NCI-H2196 treated with DMSO at 0.1 percent for 48 hours (cell line): ENCODE data around the gene ZBED5.
"Not testable (repeated sequence)": the region's sequence is repeated elsewhere in the genome, so short reads cannot be mapped to it uniquely, and the experiment has no call there.

Experiments used
- DNase-seq: peaks from one replicate; lab custom pipeline; 2025; ENCODE audit not compliant: unreplicated experiment; lab: John Stamatoyannopoulos, UW

Gene ZBED5

GRCh38 chr11:10857709-10858438, at the start of gene ZBED5:
Gene ZBED5 (minus strand): TSS chr11:10858053. CDS start chr11:10854945, 3,108 bp downstream.
- DNase-seq, result peak; percentile 94

- no peak for DNase-seq
Measured at GRCh38 chr11:10906521-10906920, 48.7 kb upstream of the ZBED5 start.

- no peak for DNase-seq
Measured at GRCh38 chr11:10902301-10903063, 44.6 kb upstream of the ZBED5 start.

GRCh38 chr11:10900681-10901415, 43.0 kb upstream of the ZBED5 start:
- no peak for DNase-seq

- peak; percentile 16 for DNase-seq
Measured at GRCh38 chr11:10899121-10899830, 41.4 kb upstream of the ZBED5 start.

GRCh38 chr11:10898763-10899025, 40.8 kb upstream of the ZBED5 start:
- no peak for DNase-seq

- no peak for DNase-seq
Measured at GRCh38 chr11:10898003-10898762, 40.3 kb upstream of the ZBED5 start.

- DNase-seq, result no peak
Measured at GRCh38 chr11:10897150-10897549, 39.3 kb upstream of the ZBED5 start.

GRCh38 chr11:10896493-10896892, 38.6 kb upstream of the ZBED5 start:
- DNase-seq, result no peak

- DNase-seq, result no peak
Measured at GRCh38 chr11:10895285-10895684, 37.4 kb upstream of the ZBED5 start.

- no peak for DNase-seq
Measured at GRCh38 chr11:10894666-10895065, 36.8 kb upstream of the ZBED5 start.

- no peak for DNase-seq
Measured at GRCh38 chr11:10893714-10894151, 35.9 kb upstream of the ZBED5 start.

- no peak for DNase-seq
Measured at GRCh38 chr11:10892250-10892649, 34.4 kb upstream of the ZBED5 start.

- DNase-seq, result no peak
Measured at GRCh38 chr11:10891151-10891720, 33.4 kb upstream of the ZBED5 start.

GRCh38 chr11:10890083-10890482, 32.2 kb upstream of the ZBED5 start:
- DNase-seq, result not testable (repeated sequence)

GRCh38 chr11:10887307-10887706, 29.5 kb upstream of the ZBED5 start:
- no peak for DNase-seq

GRCh38 chr11:10886652-10887250, 28.9 kb upstream of the ZBED5 start:
- DNase-seq, result no peak

- no peak for DNase-seq
Measured at GRCh38 chr11:10885703-10886363, 28.0 kb upstream of the ZBED5 start.

GRCh38 chr11:10884292-10884691, 26.4 kb upstream of the ZBED5 start:
- DNase-seq, result not testable (repeated sequence)
